ENCODE data around the gene OBSCN.

OBSCN gene

GRCh38 chr1:228308628-228309325 is 100.9 kb downstream of the OBSCN start:
- Histone ChIP-seq H3K27me3 (ENCODE audit: control insufficient read depth, insufficient read depth, low read length) (no peaks in the 10 kb centered on the region), H3K27ac (ENCODE audit: low read depth, low read length) (no peak overlapping the region), H3K4me1 (ENCODE audit: control insufficient read depth, insufficient read depth, low read length) (no peaks in the 10 kb centered on the region), H3K4me3 (ENCODE audit: low read depth, low read length) (no peak overlapping the region), H3K36me3 (ENCODE audit: control insufficient read depth, insufficient read depth, low read length) (no peaks in the 10 kb centered on the region), H3K9ac (ENCODE audit: low read depth, low read length) (no peak overlapping the region), H3K9me3 (ENCODE audit: control insufficient read depth, insufficient read depth, low read length) (peaks cover 12% of the 10 kb centered on the region; the same call in 1 of the 2 replicates)

- Histone ChIP-seq H3K9me3 (ENCODE audit: control insufficient read depth, insufficient read depth, low read length) (peaks cover 12% of the 10 kb centered on the region; the same call in 1 of the 2 replicates), H3K4me1 (ENCODE audit: control insufficient read depth, insufficient read depth, low read length) (no peaks in the 10 kb centered on the region), H3K27ac (ENCODE audit: low read depth, low read length) (no peak overlapping the region), H3K4me3 (ENCODE audit: low read depth, low read length) (no peak overlapping the region), H3K36me3 (ENCODE audit: control insufficient read depth, insufficient read depth, low read length) (no peaks in the 10 kb centered on the region), H3K27me3 (ENCODE audit: control insufficient read depth, insufficient read depth, low read length) (no peaks in the 10 kb centered on the region), H3K9ac (ENCODE audit: low read depth, low read length) (no peak overlapping the region)
These were observed 101.7 kb downstream of the OBSCN start for GRCh38 chr1:228309326-228310067.

GRCh38 chr1:228310162-228310792 is 102.4 kb downstream of the OBSCN start:
- Histone ChIP-seq H3K4me1 (ENCODE audit: control insufficient read depth, insufficient read depth, low read length) (no peaks in the 10 kb centered on the region), H3K9me3 (ENCODE audit: control insufficient read depth, insufficient read depth, low read length) (peaks cover 12% of the 10 kb centered on the region; the same call in 1 of the 2 replicates), H3K27ac (ENCODE audit: low read depth, low read length) (no peak overlapping the region), H3K9ac (ENCODE audit: low read depth, low read length) (no peak overlapping the region), H3K27me3 (ENCODE audit: control insufficient read depth, insufficient read depth, low read length) (no peaks in the 10 kb centered on the region), H3K36me3 (ENCODE audit: control insufficient read depth, insufficient read depth, low read length) (no peaks in the 10 kb centered on the region), H3K4me3 (ENCODE audit: low read depth, low read length) (no peak overlapping the region)

GRCh38 chr1:228311091-228311490 is 103.2 kb downstream of the OBSCN start:
- no peaks in the 10 kb centered on the region for H3K27me3 ChIP-seq (ENCODE audit: control insufficient read depth, insufficient read depth, low read length)
- H3K4me1 ChIP-seq (ENCODE audit: control insufficient read depth, insufficient read depth, low read length), result no peaks in the 10 kb centered on the region
- H3K9me3 ChIP-seq (ENCODE audit: control insufficient read depth, insufficient read depth, low read length), result peaks cover 12% of the 10 kb centered on the region; the same call in 1 of the 2 replicates
- H3K27ac ChIP-seq (ENCODE audit: low read depth, low read length), result no peak overlapping the region
- H3K4me3 ChIP-seq (ENCODE audit: low read depth, low read length), result no peak overlapping the region
- no peaks in the 10 kb centered on the region for H3K36me3 ChIP-seq (ENCODE audit: control insufficient read depth, insufficient read depth, low read length)
- H3K9ac ChIP-seq (ENCODE audit: low read depth, low read length), result no peak overlapping the region

- no peaks in the 10 kb centered on the region for H3K36me3 ChIP-seq (ENCODE audit: control insufficient read depth, insufficient read depth, low read length)
- no peaks in the 10 kb centered on the region for H3K27me3 ChIP-seq (ENCODE audit: control insufficient read depth, insufficient read depth, low read length)
- H3K9me3 ChIP-seq (ENCODE audit: control insufficient read depth, insufficient read depth, low read length), result peaks cover 12% of the 10 kb centered on the region; the same call in 1 of the 2 replicates
- no peaks in the 10 kb centered on the region for H3K4me1 ChIP-seq (ENCODE audit: control insufficient read depth, insufficient read depth, low read length)
- no peak overlapping the region for H3K27ac ChIP-seq (ENCODE audit: low read depth, low read length)
- no peak overlapping the region for H3K4me3 ChIP-seq (ENCODE audit: low read depth, low read length)
- H3K9ac ChIP-seq (ENCODE audit: low read depth, low read length), result no peak overlapping the region
These were observed 104.4 kb downstream of the OBSCN start for GRCh38 chr1:228312136-228312764.

- no peak overlapping the region for H3K9ac ChIP-seq (ENCODE audit: low read depth, low read length)
- H3K27ac ChIP-seq (ENCODE audit: low read depth, low read length), result no peak overlapping the region
- H3K9me3 ChIP-seq (ENCODE audit: control insufficient read depth, insufficient read depth, low read length), result peaks cover 12% of the 10 kb centered on the region; the same call in 1 of the 2 replicates
- H3K27me3 ChIP-seq (ENCODE audit: control insufficient read depth, insufficient read depth, low read length), result no peaks in the 10 kb centered on the region
- no peaks in the 10 kb centered on the region for H3K4me1 ChIP-seq (ENCODE audit: control insufficient read depth, insufficient read depth, low read length)
- H3K4me3 ChIP-seq (ENCODE audit: low read depth, low read length), result no peak overlapping the region
- no peaks in the 10 kb centered on the region for H3K36me3 ChIP-seq (ENCODE audit: control insufficient read depth, insufficient read depth, low read length)
These were observed 105.9 kb downstream of the OBSCN start for GRCh38 chr1:228313536-228314277.

GRCh38 chr1:228314315-228314657 is 106.4 kb downstream of the OBSCN start:
- Histone ChIP-seq H3K27me3 (ENCODE audit: control insufficient read depth, insufficient read depth, low read length) (no peaks in the 10 kb centered on the region), H3K9ac (ENCODE audit: low read depth, low read length) (no peak overlapping the region), H3K4me3 (ENCODE audit: low read depth, low read length) (no peak overlapping the region), H3K27ac (ENCODE audit: low read depth, low read length) (no peak overlapping the region), H3K36me3 (ENCODE audit: control insufficient read depth, insufficient read depth, low read length) (peaks cover 3% of the 10 kb centered on the region; the same call in 1 of the 2 replicates), H3K4me1 (ENCODE audit: control insufficient read depth, insufficient read depth, low read length) (no peaks in the 10 kb centered on the region), H3K9me3 (ENCODE audit: control insufficient read depth, insufficient read depth, low read length) (peaks cover 12% of the 10 kb centered on the region; the same call in 1 of the 2 replicates)

DNA sequence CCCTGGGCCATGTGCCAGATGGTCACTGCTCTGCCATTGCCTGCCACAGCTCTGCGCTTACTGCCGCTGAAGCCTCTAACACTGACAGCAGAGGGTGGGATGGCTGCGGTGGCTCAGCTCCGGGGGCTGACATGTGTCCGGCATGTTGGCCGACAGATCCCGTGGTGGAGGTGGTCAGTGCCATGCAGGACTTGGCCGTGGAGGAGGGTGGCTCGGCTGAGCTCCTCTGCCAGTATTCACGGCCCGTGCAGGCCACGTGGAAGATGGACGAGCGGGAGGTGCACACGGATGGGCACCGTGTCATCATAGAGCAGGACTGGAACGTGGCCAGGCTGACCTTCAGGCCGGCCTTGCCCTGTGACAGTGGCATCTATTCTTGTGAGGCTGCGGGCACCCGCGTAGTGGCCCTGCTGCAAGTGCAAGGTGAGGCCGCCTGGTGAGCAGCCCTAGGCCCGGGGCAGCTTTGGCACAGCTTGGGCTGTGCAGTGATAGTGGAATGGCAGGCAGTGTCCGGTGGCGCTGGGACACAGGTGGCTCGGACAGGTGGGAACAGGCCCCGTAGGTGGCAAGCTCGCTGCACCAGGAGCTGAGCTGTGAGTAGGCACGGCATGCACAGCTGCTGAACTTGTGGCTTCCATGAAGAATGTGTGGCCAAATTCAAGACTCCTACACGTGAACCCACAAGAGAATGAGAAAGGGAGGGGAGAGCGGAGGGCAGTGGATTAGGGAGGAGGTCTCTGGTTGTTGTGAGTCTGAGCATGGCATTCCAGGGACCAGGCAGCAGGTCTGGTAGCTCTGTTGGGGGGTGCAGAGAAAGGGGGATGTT is 107.0 kb downstream of the OBSCN start:
- H3K4me1 ChIP-seq (ENCODE audit: control insufficient read depth, insufficient read depth, low read length), result no peaks in the 10 kb centered on the region
- no peak overlapping the region for H3K27ac ChIP-seq (ENCODE audit: low read depth, low read length)
- H3K9me3 ChIP-seq (ENCODE audit: control insufficient read depth, insufficient read depth, low read length), result peaks cover 12% of the 10 kb centered on the region; the same call in 1 of the 2 replicates
- no peak overlapping the region for H3K4me3 ChIP-seq (ENCODE audit: low read depth, low read length)
- H3K9ac ChIP-seq (ENCODE audit: low read depth, low read length), result no peak overlapping the region
- H3K27me3 ChIP-seq (ENCODE audit: control insufficient read depth, insufficient read depth, low read length), result no peaks in the 10 kb centered on the region
- H3K36me3 ChIP-seq (ENCODE audit: control insufficient read depth, insufficient read depth, low read length), result peaks cover 9% of the 10 kb centered on the region

DNA sequence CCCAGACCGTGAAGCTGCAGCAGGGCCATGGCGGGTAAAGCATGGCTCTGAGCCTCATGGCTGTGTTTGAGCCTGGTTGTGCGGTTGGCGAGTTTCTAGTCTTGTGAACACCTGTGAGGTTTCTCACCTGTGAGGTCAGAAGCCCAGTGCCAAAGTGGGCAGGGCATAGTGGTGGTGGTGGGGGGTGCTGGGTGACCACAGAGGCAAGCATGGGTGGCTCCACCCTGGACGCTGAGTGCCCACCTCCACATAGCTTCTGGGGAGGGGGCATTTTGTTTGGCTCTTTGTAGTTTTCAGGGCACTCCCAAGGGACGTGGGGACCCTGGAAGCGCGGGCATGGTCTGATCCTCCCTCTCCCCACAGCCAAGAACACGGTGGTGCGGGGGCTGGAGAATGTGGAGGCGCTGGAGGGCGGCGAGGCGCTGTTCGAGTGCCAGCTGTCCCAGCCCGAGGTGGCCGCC is 107.7 kb downstream of the OBSCN start:
- Histone ChIP-seq H3K9me3 (ENCODE audit: control insufficient read depth, insufficient read depth, low read length) (peaks cover 10% of the 10 kb centered on the region; the same call in 1 of the 2 replicates), H3K27me3 (ENCODE audit: control insufficient read depth, insufficient read depth, low read length) (no peaks in the 10 kb centered on the region), H3K4me3 (ENCODE audit: low read depth, low read length) (no peak overlapping the region), H3K4me1 (ENCODE audit: control insufficient read depth, insufficient read depth, low read length) (no peaks in the 10 kb centered on the region), H3K9ac (ENCODE audit: low read depth, low read length) (no peak overlapping the region), H3K27ac (ENCODE audit: low read depth, low read length) (no peak overlapping the region), H3K36me3 (ENCODE audit: control insufficient read depth, insufficient read depth, low read length) (peaks cover 16% of the 10 kb centered on the region)

Data from HUES48 (cell line).